ENCODE measurements around the gene HOMER2. TPM values are rescaled to one million over a fixed set of nuclear protein-coding genes. Genes with fewer than 3 reads are reported as not detected.

The HOMER2 gene
- total and polyA plus RNA-seq, 2 donors (not counting 3 experiments of a cell fraction or from before 2014, with no cell fraction given): 0.60 to 0.68 TPM

- intact Hi-C loops (cut with micrococcal nuclease) (no loop called here), dilution Hi-C loops (cut with MboI; ENCODE audit: extremely low pct_ligation_motif_present, low sequenced_read_pairs) (no loop called here)
- H3K27ac ChIP-seq (ENCODE audit: insufficient read depth, low read depth, low read length): no peak overlapping the region
- no peak overlapping the region for H3K4me2 ChIP-seq (ENCODE audit: insufficient read depth, low read length)
- no peak for DNase-seq (ENCODE audit: low read depth, low spot score)
- no peaks in the 10 kb centered on the region for H3K9me1 ChIP-seq (replicated peaks; ENCODE audit: control insufficient read depth, extremely low read depth, insufficient read depth, low read length)
- no peaks in the 10 kb centered on the region for H3K27me3 ChIP-seq (ENCODE audit: control insufficient read depth in 2 of 2, insufficient read depth in 2 of 2, low read length in 2 of 2)
- TF ChIP-seq, protein P1, sequence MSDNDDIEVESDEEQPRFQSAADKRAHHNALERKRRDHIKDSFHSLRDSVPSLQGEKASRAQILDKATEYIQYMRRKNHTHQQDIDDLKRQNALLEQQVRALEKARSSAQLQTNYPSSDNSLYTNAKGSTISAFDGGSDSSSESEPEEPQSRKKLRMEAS (IDR thresholded peaks at IDR 0.05; ENCODE audit: insufficient read depth, insufficient read length): no peak
- H3K9me3 ChIP-seq (replicated peaks; ENCODE audit: control insufficient read depth, insufficient read depth, low read length): no peaks in the 10 kb centered on the region
- FAIRE-seq: no peak
- ChIA-PET POLR2A (no interaction called here), CTCF (no interaction called here)
- no peaks in the 10 kb centered on the region for H3K4me1 ChIP-seq (ENCODE audit: control insufficient read depth, extremely low read depth, insufficient read depth, low read length)
- no peaks in the 10 kb centered on the region for H4K20me1 ChIP-seq (replicated peaks; ENCODE audit: control insufficient read depth, extremely low read depth, insufficient read depth, low read length)
- no peak overlapping the region for H2AFZ ChIP-seq (ENCODE audit: low read depth, low read length)
- no peaks in the 10 kb centered on the region for H3K79me2 ChIP-seq (ENCODE audit: control insufficient read depth, insufficient read depth, low read length)
- BruUV-seq (replicated peaks): no TSS peak
- H3K9ac ChIP-seq (replicated peaks; ENCODE audit: extremely low read depth, insufficient read depth, low read length): no peak overlapping the region
- no peaks in the 10 kb centered on the region for H3K36me3 ChIP-seq (ENCODE audit: control insufficient read depth in 2 of 2, extremely low read depth in 1 of 2, insufficient read depth in 2 of 2, low read length in 2 of 2)
- H3K4me3 ChIP-seq (replicated peaks in 1 of 3; ENCODE audit: insufficient read depth in 1 of 3, low read depth in 1 of 3, low read length in 3 of 3): no peak overlapping the region
These were observed 40.6 kb upstream of the HOMER2 start for GRCh38 chr15:82993144-82993543.

GRCh38 chr15:82992436-82992998, 40.0 kb upstream of the HOMER2 start:
- DNase-seq (ENCODE audit: low read depth, low spot score): no peak
- Histone ChIP-seq H4K20me1 (replicated peaks; ENCODE audit: control insufficient read depth, extremely low read depth, insufficient read depth, low read length) (no peaks in the 10 kb centered on the region), H3K27ac (ENCODE audit: insufficient read depth, low read depth, low read length) (no peak overlapping the region), H3K9me3 (replicated peaks; ENCODE audit: control insufficient read depth, insufficient read depth, low read length) (no peaks in the 10 kb centered on the region), H3K4me1 (ENCODE audit: control insufficient read depth, extremely low read depth, insufficient read depth, low read length) (no peaks in the 10 kb centered on the region), H3K36me3 (ENCODE audit: control insufficient read depth in 2 of 2, extremely low read depth in 1 of 2, insufficient read depth in 2 of 2, low read length in 2 of 2) (no peaks in the 10 kb centered on the region), H3K4me3 (replicated peaks in 1 of 3; ENCODE audit: insufficient read depth in 1 of 3, low read depth in 1 of 3, low read length in 3 of 3) (no peak overlapping the region), H3K79me2 (ENCODE audit: control insufficient read depth, insufficient read depth, low read length) (peaks cover 1% of the 10 kb centered on the region), H2AFZ (ENCODE audit: low read depth, low read length) (no peak overlapping the region), H3K4me2 (ENCODE audit: insufficient read depth, low read length) (no peak overlapping the region), H3K27me3 (ENCODE audit: control insufficient read depth in 2 of 2, insufficient read depth in 2 of 2, low read length in 2 of 2) (no peaks in the 10 kb centered on the region), H3K9me1 (replicated peaks; ENCODE audit: control insufficient read depth, extremely low read depth, insufficient read depth, low read length) (no peaks in the 10 kb centered on the region), H3K9ac (replicated peaks; ENCODE audit: extremely low read depth, insufficient read depth, low read length) (no peak overlapping the region)
- ChIA-PET CTCF (no interaction called here), POLR2A (no interaction called here)
- dilution Hi-C loops (cut with MboI; ENCODE audit: extremely low pct_ligation_motif_present, low sequenced_read_pairs): no loop called here
- intact Hi-C loops (cut with micrococcal nuclease): no loop called here
- FAIRE-seq: no peak
- BruUV-seq (replicated peaks): no TSS peak
- TF ChIP-seq JUN (IDR thresholded peaks at IDR 0.05; ENCODE audit: borderline replicate concordance, insufficient read depth, insufficient read length, low read depth) (no peak), POLR2A (IDR thresholded peaks at IDR 0.05; ENCODE audit: low read depth, low read length) (no peak), EZH2 (IDR thresholded peaks at IDR 0.05; ENCODE audit: borderline replicate concordance, low read depth, low read length, severe bottlenecking) (no peak), MYC (IDR thresholded peaks at IDR 0.05; ENCODE audit: low read depth, low read length) (no peak), FOS (IDR thresholded peaks at IDR 0.05; ENCODE audit: borderline replicate concordance, insufficient read depth, low read length) (no peak)

All from endothelial cell of umbilical vein (primary cell).